GM19023 (cell line): ENCODE measurements around the gene PARP12.
"Not testable (repeated sequence)": the region's sequence is repeated elsewhere in the genome, so short reads cannot be mapped to it uniquely, and the experiment has no call there.

Source experiments
- ATAC-seq: cut with Tn5 transposase; IDR thresholded peaks from one replicate; pipeline ENCODE4 v1.9.1; 2021; ENCODE audit warnings: mild to moderate bottlenecking, moderate library complexity; ENCODE audit not compliant: unreplicated experiment

Gene PARP12, protein sequence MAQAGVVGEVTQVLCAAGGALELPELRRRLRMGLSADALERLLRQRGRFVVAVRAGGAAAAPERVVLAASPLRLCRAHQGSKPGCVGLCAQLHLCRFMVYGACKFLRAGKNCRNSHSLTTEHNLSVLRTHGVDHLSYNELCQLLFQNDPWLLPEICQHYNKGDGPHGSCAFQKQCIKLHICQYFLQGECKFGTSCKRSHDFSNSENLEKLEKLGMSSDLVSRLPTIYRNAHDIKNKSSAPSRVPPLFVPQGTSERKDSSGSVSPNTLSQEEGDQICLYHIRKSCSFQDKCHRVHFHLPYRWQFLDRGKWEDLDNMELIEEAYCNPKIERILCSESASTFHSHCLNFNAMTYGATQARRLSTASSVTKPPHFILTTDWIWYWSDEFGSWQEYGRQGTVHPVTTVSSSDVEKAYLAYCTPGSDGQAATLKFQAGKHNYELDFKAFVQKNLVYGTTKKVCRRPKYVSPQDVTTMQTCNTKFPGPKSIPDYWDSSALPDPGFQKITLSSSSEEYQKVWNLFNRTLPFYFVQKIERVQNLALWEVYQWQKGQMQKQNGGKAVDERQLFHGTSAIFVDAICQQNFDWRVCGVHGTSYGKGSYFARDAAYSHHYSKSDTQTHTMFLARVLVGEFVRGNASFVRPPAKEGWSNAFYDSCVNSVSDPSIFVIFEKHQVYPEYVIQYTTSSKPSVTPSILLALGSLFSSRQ

DNA sequence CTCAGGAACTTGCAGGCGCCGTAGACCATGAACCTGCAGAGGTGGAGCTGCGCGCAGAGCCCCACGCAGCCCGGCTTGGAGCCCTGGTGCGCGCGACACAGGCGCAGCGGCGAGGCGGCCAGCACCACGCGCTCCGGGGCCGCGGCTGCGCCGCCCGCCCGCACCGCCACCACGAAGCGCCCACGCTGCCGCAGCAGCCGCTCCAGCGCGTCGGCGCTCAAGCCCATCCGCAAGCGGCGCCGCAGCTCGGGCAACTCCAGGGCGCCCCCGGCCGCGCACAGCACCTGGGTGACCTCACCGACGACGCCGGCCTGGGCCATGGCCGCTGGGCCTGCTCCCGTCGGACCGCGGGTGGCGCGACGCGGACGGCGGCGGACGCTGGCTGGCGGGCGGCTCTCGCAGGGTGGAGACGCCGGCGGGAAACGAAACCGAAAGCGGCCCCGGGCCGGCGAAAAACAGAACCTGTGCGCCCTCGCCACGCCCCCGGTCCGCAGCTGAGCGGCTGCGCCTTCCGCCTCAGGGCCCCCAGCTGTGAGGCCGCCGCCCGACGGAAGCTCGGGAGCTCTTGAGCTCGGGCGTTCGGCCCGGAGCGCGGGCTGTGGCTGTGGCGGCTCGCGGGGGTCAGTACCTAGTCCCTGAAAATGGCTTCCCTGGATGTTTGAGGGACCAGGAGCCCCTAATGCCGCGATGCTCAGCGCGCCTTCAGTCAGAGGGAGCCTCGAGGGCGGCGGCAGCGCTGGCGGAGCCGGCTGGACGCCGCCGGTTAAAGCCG, at the start of gene PARP12:
TSS of gene PARP12 (minus strand) at position 424 of the 772 bp plus-strand sequence. CDS start at position 320, 104 bp downstream.
- ATAC-seq = peak; percentile 86

- not testable (repeated sequence) for ATAC-seq
Measured at GRCh38 chr7:140108777-140109176, 46.0 kb upstream of the PARP12 start.

DNA sequence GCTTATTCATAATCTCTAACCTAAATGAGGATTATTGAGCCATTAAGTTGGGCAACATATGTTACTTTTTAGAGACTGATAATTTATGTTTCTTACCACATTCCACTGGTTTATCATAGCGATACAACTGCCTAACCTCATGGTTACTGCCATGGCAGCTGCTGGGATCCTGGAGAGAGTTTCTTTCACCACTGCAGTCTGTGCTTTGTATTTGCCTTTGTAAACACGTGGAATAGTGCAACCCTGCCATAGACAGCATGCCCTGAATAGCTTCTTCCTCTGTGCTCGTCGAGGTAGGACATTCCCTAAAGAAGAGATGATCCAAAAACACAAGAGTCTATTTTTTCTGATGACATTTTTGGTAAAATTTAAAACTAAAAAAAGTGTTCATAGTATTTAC, 33.7 kb upstream of the PARP12 start:
- ATAC-seq = no peak

DNA sequence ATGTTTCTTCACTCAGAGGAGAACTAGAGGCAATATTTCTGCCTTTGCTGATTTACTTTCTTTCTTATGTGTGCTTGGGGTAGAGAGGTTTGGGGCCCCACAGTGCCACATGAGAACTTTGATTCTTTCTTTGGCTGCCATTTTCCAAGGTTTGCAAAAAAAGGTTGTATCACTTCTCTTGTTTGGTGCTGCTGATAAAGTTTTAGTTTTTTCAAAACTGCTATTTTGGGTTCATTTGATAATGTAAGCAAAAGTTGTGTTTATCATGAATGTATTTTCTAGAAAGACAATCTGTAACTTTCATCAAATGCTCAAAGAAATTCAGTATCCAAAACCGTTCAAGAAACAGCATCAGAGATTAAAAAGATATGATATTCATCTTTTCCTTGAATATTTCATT, 30.6 kb upstream of the PARP12 start:
- ATAC-seq = no peak

DNA sequence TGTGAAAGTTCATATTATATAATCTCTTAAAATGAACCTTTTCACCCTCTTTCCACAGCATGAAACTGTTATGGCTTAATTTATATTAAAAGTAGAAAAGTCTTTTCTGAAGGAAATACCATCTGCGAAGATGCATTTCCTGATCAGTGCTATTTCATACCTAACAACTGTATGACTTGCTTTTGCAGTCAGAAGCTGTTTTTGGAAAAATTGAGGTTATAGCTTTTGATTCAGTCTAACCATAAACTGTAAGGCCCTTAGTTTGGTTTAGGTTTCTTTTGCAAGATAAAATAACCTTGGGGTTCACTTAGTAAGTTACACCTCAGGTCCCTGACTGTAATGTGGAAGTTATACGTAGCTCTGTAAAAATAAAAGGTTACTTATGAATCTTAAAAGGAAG, 22.7 kb upstream of the PARP12 start:
- no peak for ATAC-seq

GRCh38 chr7:140084972-140085371, 22.2 kb upstream of the PARP12 start:
- peak; percentile 89 for ATAC-seq

DNA sequence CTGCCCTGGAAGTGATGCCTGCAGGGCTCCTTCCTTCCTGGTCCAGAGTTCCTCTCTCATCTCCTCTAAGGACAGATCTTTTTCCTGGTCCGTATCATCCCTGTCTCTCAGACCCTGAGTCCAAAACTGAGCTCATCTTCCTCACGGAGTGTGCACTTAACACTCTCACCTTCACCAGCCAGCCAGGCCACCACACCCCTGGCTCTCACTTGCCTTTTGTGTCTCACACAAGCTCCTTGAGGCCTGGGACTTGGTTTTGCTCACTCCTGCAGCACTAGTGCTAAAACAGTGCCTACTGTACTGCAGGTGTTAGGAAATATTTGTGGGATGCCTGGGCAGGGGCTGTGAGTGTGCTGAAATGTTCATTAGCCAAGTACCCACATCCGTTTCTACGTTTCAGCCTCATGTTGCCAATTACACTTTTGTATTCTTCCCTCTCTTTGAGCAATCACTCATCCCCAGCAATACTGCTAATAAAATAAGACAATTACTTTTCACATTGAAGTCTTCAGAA, 21.4 kb upstream of the PARP12 start:
- no peak for ATAC-seq

DNA sequence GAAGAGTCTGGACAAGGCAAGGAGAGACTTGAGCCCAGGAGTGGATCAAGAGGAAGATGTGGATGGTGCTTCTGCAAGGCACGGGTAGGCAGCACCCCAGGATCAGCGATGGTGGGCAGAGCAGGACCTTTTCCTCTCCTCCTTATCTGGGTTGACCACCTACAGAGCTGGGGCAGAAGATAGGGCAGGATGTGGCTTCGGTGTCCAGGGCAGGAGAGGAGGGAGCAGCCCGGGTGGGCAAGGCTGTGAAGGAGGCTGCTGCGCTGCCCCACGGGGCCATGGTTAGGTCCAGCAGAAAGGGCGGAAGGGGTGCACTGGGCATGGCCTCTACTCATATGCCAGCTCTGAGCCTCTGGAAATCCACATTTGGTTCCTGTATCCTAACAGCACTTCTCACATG, 20.0 kb upstream of the PARP12 start:
- no peak for ATAC-seq

- no peak for ATAC-seq
Measured at GRCh38 chr7:140081774-140082425, 19.1 kb upstream of the PARP12 start.

GRCh38 chr7:140080919-140081318, 18.2 kb upstream of the PARP12 start:
- no peak for ATAC-seq

GRCh38 chr7:140079121-140079536, 16.4 kb upstream of the PARP12 start:
- no peak for ATAC-seq

GRCh38 chr7:140078392-140078791, 15.6 kb upstream of the PARP12 start:
- no peak for ATAC-seq

DNA sequence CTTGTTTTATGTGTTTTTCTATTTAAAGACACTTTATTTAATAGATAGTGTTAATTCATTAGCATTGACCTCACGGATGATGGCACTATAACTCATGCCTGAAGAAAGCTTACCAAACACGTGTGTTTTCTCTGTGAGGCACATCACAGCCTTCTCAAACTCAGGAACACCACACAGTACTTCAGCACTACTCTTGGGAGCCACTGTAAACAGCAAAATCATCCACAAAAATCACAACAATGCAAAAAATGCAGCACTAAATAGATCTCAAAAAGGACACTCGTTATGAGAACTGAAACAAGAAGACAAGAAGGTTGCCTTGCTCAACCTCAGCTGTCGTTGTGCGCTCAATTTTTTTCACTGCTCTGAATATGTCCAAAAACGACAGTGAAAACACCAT, 12.0 kb upstream of the PARP12 start:
- ATAC-seq = no peak

- ATAC-seq = no peak
Measured at GRCh38 chr7:140070546-140070945, 7.8 kb upstream of the PARP12 start.

DNA sequence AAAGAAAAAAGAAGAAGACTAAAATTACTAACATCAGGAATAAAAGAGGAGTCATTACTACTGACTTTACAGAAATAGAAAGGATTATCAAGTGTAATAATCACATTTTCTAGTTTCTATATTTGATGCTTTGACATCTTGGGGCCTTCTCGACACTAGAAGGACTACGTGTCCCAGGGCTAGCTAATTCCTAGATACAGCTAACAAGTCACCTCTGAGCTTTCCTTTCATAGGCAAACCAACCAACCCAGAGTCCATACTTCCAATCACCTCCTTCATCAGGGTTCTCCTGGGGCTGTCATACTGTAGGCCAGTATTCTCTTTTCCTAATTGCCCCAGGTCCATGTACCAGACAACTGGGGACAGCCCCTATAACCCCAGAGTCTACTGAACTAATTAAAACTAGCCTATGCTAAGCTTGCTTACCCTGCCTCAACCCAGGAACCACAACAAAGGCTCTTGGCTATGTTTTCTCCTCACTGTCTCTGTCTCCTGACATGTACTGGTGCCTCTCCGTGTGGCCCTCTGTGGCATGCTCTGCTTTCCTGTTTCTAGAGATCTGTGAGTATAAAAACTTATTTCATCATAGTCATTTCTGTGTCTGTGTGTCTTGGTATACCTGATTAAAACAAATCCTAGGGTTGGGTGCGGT, 6.7 kb upstream of the PARP12 start:
- ATAC-seq = no peak

- no peak for ATAC-seq
Measured at GRCh38 chr7:140068033-140068432, 5.3 kb upstream of the PARP12 start.

- no peak for ATAC-seq
Measured at GRCh38 chr7:140067052-140067451, 4.3 kb upstream of the PARP12 start.

DNA sequence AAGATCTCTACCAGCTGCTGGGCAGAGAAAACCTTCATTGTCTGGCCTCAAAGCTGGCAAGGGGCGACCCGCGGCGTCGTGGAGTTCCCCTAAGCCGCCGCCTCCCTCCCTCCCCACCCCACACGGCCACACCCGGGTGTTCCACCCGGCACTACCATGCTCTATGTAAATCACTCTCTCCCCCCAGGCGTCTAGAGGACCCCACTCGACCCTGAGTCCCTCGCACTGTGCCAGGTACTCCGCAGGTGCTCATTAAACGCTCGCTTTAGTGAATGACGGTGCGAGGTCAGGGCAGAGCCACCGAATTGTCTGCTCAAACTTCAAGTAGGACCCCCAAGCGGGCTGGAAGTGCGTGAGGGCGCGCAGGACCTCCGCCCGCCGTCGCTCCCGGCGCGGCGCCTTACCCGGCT, 628 bp downstream of the PARP12 start:
- ATAC-seq = peak; percentile 49

GRCh38 chr7:140061607-140061930, 1.2 kb downstream of the PARP12 start:
- no peak for ATAC-seq
